Tibial nerve (tissue), 4 donors: ENCODE data around the gene CNPY1. TPM values are rescaled to one million over a fixed set of nuclear protein-coding genes. Genes with fewer than 3 reads are reported as not detected.

Experiments used
- DNase-seq, 2 donors: peaks; one replicate each; pipeline ENCODE4 v3.0.0-alpha.2; 2019; ENCODE audit warnings: low spot score in 2 of 2
- H3K27ac ChIP-seq, 4 donors: fragments of 200-600 bp; sonication (generic) in 3 of 4; one replicate each; pipeline ENCODE4 v1.5.1; 2017 to 2019; ENCODE audit warnings: mild to moderate bottlenecking in 1 of 4
- H3K27me3 ChIP-seq, 2 donors: fragments of 200-600 bp; sonication (generic) in 1 of 2; one replicate each; pipeline versions ENCODE4 v1.5.1 to v1.6.0; 2017 to 2019
- H3K36me3 ChIP-seq, 3 donors: fragments of 200-600 bp; sonication (generic); one replicate each; pipeline ENCODE4 v1.5.1; 2018 to 2019
- H3K4me1 ChIP-seq, 4 donors: fragments of 200-600 bp; sonication (generic) in 3 of 4; one replicate each; pipeline ENCODE4 v1.5.1; 2017 to 2019
- H3K4me3 ChIP-seq, 4 donors: fragments of 200-600 bp; sonication (generic) in 3 of 4; one replicate each; pipeline ENCODE4 v1.5.1; 2017 to 2019; ENCODE audit warnings: mild to moderate bottlenecking in 1 of 4, moderate library complexity in 1 of 4
- H3K9me3 ChIP-seq, 4 donors: fragments of 200-600 bp; sonication (generic) in 3 of 4; one replicate each; pipeline ENCODE4 v1.5.1; 2017 to 2019
- EP300 ChIP-seq, 2 donors: sonication (generic); formaldehyde crosslinking; IDR thresholded peaks; one replicate each; pipeline ENCODE4 v1.6.1; 2017; ENCODE audit warnings: antibody characterized with exemption in 2 of 2, mild to moderate bottlenecking in 1 of 2
- POLR2A ChIP-seq, 2 donors: fragments of 450-650 bp; IDR thresholded peaks; one replicate each; pipeline ENCODE4 v1.6.1; 2017; ENCODE audit warnings: antibody characterized with exemption in 2 of 2, mild to moderate bottlenecking in 2 of 2, moderate library complexity in 2 of 2
- WGBS, 2 donors: methylation state at CpG; one replicate each; pipeline ENCODE4 v1.1.5; 2018; 5-methylcytosine and 5-hydroxymethylcytosine counted together
- total RNA-seq, 4 donors: library from RNA; depleted of rRNA; stranded (reverse); fragments of >200 nt; gene quantifications; one replicate each; pipeline ENCODE4 v1.1.0, GENCODE V29; 2016
- TF ChIP-seq, protein P1 (sequence below), 5 experiments: fragments of 200-600 bp in 3 of 5; fragments of 450-650 bp in 2 of 5; sonication (generic) in 3 of 5; IDR thresholded peaks; one replicate each; pipeline ENCODE4 v1.5.1; 2016 to 2019; ENCODE audit warnings: antibody characterized with exemption in 5 of 5, mild to moderate bottlenecking in 3 of 5, moderate library complexity in 2 of 5

Gene CNPY1
- total RNA-seq, 4 donors from 2014 or later: 0.30 TPM; not detected in 3

DNA sequence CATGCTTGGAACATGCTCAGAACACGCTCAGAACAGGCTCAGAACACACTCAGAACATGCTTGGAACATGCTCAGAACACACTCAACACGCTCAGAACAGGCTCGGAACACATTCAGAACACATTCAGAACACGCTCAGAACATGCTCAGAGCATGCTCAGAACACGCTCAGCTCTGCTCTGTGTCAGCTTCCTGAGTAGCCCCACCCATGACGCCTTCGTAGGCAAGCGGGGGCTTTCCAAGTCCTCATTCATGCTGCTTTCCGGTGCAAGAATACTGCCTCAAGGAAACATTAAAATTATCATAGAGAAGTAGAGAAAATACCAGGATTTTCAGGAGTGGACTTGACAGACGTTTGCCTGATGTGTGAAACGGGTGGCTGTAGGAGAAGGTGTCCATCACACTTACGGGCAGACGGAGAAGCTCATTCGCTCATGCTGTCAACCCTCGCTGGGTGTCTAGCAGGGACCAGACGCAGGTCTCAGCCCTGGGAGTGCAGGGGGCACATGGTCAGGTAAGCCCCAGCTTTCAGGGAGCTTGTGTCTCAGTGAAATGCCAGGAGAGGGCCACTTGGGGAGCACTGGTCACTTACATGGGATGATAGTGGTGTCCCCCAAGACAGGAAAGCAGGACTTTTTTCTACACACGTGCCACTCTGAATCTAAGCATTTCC is 63.7 kb downstream of the CNPY1 start:
- Histone ChIP-seq H3K9me3 (no peaks in the 10 kb centered on the region), H3K4me3 (no peak overlapping the region), H3K4me1 (no peaks in the 10 kb centered on the region), H3K36me3 (no peaks in the 10 kb centered on the region), H3K27ac (no peak overlapping the region), H3K27me3 (peaks cover 0 to 31% of the 10 kb centered on the region in 2 donors)
- DNase-seq: no peak
- WGBS, 2 donors: 68 to 70% methylated on average over 17 of the region's 17 CpGs
- TF ChIP-seq EP300 (IDR thresholded peaks at IDR 0.05) (no peak), POLR2A (IDR thresholded peaks at IDR 0.05) (no peak)
- TF ChIP-seq, protein P1, sequence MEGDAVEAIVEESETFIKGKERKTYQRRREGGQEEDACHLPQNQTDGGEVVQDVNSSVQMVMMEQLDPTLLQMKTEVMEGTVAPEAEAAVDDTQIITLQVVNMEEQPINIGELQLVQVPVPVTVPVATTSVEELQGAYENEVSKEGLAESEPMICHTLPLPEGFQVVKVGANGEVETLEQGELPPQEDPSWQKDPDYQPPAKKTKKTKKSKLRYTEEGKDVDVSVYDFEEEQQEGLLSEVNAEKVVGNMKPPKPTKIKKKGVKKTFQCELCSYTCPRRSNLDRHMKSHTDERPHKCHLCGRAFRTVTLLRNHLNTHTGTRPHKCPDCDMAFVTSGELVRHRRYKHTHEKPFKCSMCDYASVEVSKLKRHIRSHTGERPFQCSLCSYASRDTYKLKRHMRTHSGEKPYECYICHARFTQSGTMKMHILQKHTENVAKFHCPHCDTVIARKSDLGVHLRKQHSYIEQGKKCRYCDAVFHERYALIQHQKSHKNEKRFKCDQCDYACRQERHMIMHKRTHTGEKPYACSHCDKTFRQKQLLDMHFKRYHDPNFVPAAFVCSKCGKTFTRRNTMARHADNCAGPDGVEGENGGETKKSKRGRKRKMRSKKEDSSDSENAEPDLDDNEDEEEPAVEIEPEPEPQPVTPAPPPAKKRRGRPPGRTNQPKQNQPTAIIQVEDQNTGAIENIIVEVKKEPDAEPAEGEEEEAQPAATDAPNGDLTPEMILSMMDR (IDR thresholded peaks at IDR 0.05): no peak

DNA sequence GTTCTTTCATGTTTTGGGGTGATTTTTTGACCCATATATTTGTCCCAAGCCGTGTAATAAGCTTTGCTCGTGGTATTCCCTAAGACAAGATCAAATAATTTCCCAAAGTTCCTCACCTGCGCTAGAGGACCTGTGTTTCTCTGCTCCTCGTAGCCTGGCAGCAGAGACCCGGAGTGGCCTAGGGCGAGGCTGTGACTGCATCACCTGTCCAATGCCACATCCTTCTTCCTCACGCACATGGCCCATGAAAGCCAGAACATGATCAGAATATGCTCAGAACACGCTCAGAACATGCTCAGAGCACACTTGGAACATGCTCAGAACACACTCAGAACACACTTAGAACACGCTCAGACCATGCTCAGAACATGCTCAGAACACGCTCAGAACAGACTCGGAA is 64.6 kb downstream of the CNPY1 start:
- Histone ChIP-seq H3K9me3 (peaks cover 0 to under 1% (median 0%) of the 10 kb centered on the region in 4 donors), H3K27me3 (peaks cover 0 to 34% of the 10 kb centered on the region in 2 donors), H3K36me3 (no peaks in the 10 kb centered on the region), H3K4me3 (no peak overlapping the region), H3K4me1 (no peaks in the 10 kb centered on the region), H3K27ac (no peak overlapping the region)
- 94 to 96% methylated on average over 11 of the region's 11 CpGs for WGBS, 2 donors
- TF ChIP-seq, protein P1 (IDR thresholded peaks at IDR 0.05): no peak
- TF ChIP-seq EP300 (IDR thresholded peaks at IDR 0.05) (no peak), POLR2A (IDR thresholded peaks at IDR 0.05) (no peak)
- DNase-seq: no peak

DNA sequence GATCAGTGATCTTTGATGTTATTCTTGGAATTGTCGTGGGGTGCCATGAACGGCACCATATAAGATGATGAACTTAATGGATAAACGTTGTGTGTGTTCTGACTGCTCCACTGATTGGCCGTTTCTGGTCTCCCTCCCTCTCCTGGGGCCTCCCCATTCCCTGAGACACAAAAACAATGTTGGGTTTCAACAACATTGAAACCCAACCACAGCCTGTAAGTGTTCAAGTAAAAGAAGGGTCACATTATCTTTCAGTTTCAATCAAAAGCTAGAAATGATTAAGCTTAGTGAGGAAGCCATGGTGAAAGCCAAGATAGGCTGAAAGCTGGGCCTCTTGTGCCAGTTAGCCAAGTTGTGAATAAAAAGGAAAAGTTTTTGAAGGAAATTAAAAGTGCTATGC is 68.9 kb downstream of the CNPY1 start:
- Histone ChIP-seq H3K36me3 (no peaks in the 10 kb centered on the region), H3K4me3 (no peak overlapping the region), H3K4me1 (no peaks in the 10 kb centered on the region), H3K9me3 (peaks cover 0 to 19% (median 0%) of the 10 kb centered on the region in 4 donors), H3K27ac (no peak overlapping the region), H3K27me3 (peaks cover 0 to 54% of the 10 kb centered on the region in 2 donors)
- 69 to 79% methylated on average over 4 of the region's 4 CpGs for WGBS, 2 donors
- TF ChIP-seq POLR2A (IDR thresholded peaks at IDR 0.05) (no peak), EP300 (IDR thresholded peaks at IDR 0.05) (no peak)
- TF ChIP-seq, protein P1 (IDR thresholded peaks at IDR 0.05): no peak
- no peak for DNase-seq

DNA sequence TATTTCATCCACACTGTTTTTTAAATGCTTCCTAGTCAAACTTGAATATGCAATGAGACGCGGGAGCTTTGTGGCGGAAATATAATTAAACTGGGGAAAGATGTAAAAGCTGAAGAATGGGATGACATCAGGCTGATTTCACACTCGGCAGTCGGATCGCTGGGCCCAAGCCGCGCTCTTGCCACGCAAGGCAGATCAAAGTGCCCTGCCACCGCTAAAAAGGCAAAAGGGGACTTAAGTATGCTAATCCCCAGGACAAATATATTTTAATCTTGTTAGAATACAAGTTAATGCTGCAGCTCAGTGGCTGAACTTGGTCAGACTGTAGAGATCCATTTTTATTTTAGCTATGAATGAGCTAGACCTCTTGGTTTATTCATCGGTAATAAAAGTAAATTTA is 74.6 kb downstream of the CNPY1 start:
- peaks cover 2 to 96% of the 10 kb centered on the region in 2 donors for H3K27me3 ChIP-seq
- 12 to 17% methylated on average over 11 of the region's 11 CpGs for WGBS, 2 donors
- H3K4me3 ChIP-seq: no peak overlapping the region
- no peak for DNase-seq
- H3K36me3 ChIP-seq: no peaks in the 10 kb centered on the region
- H3K9me3 ChIP-seq: peaks cover 0 to 18% (median 0%) of the 10 kb centered on the region in 4 donors
- no peak overlapping the region for H3K27ac ChIP-seq
- peaks cover 0 to 24% (median 14%) of the 10 kb centered on the region in 4 donors for H3K4me1 ChIP-seq
- TF ChIP-seq, protein P1 (IDR thresholded peaks at IDR 0.05): no peak
- TF ChIP-seq POLR2A (IDR thresholded peaks at IDR 0.05): no peak
- no peak for TF ChIP-seq EP300 (IDR thresholded peaks at IDR 0.05)
